Endothelial cell of umbilical vein (primary cell): ENCODE data around the gene SYDE2.
"Not testable (repeated sequence)": the region's sequence is repeated elsewhere in the genome, so short reads cannot be mapped to it uniquely, and the experiment has no call there.

Experiments used
- EZH2 ChIP-seq: IDR thresholded peaks from 2 replicates; pipeline ENCODE4 v1.6.1; 2012; ENCODE audit warnings: borderline replicate concordance, low read depth, mild to moderate bottlenecking, moderate library complexity, low read length, inconsistent platforms; ENCODE audit not compliant: severe bottlenecking
- MAX ChIP-seq: IDR thresholded peaks from 2 replicates; pipeline ENCODE4 v1.6.1; 2011; ENCODE audit not compliant: insufficient read depth, insufficient read length
- MYC ChIP-seq: IDR thresholded peaks from one replicate; pipeline ENCODE4 v1.6.1; 2011; ENCODE audit warnings: mild to moderate bottlenecking, low read depth, low read length
- POLR2A ChIP-seq: IDR thresholded peaks from 2 replicates; pipeline ENCODE4 v1.6.1; 2012; ENCODE audit warnings: low read depth, mild to moderate bottlenecking, control low read depth, low read length
- POLR2AphosphoS5 ChIP-seq: IDR thresholded peaks from 2 replicates; pipeline ENCODE4 v1.6.1; 2012; ENCODE audit warnings: low read depth, mild to moderate bottlenecking, control low read depth, low read length, moderate library complexity; ENCODE audit not compliant: insufficient read depth
- TF ChIP-seq, protein P1 (sequence below), 2 donors: IDR thresholded peaks; 1 replicate in 1 of 2; 2 replicates in 1 of 2; pipeline ENCODE4 v1.5.1; 2011; ENCODE audit warnings: low read length in 2 of 2, mild to moderate bottlenecking in 2 of 2, moderate library complexity in 2 of 2, control low read depth in 1 of 2, inconsistent platforms in 1 of 2, low read depth in 1 of 2; ENCODE audit not compliant: insufficient read depth in 1 of 2; ENCODE audit errors: extremely low read depth in 1 of 2

GRCh38 chr1:85187021-85187420 lies 13.8 kb downstream of the SYDE2 start:
- TF ChIP-seq, protein P1, sequence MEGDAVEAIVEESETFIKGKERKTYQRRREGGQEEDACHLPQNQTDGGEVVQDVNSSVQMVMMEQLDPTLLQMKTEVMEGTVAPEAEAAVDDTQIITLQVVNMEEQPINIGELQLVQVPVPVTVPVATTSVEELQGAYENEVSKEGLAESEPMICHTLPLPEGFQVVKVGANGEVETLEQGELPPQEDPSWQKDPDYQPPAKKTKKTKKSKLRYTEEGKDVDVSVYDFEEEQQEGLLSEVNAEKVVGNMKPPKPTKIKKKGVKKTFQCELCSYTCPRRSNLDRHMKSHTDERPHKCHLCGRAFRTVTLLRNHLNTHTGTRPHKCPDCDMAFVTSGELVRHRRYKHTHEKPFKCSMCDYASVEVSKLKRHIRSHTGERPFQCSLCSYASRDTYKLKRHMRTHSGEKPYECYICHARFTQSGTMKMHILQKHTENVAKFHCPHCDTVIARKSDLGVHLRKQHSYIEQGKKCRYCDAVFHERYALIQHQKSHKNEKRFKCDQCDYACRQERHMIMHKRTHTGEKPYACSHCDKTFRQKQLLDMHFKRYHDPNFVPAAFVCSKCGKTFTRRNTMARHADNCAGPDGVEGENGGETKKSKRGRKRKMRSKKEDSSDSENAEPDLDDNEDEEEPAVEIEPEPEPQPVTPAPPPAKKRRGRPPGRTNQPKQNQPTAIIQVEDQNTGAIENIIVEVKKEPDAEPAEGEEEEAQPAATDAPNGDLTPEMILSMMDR (IDR thresholded peaks at IDR 0.05; ENCODE audit: extremely low read depth in 1 of 2, insufficient read depth in 1 of 2, low read depth in 1 of 2, low read length in 2 of 2): not testable (repeated sequence)
- TF ChIP-seq POLR2A, MYC, MAX, POLR2AphosphoS5, EZH2: not testable (repeated sequence)
